Skeletal muscle tissue (tissue), 4 donors: Measurements from ENCODE around the gene C21orf58. TPM values are rescaled to one million over a fixed set of nuclear protein-coding genes. Genes with fewer than 3 reads are reported as not detected.

ENCODE experiments used
- H3K27ac ChIP-seq: one replicate; pipeline ENCODE4 v1.7.0; 2013; ENCODE audit warnings: mild to moderate bottlenecking, low read depth, low read length, inconsistent platforms
- H3K27me3 ChIP-seq, 3 donors: one replicate each; pipeline ENCODE4 v1.7.0; 2013; ENCODE audit warnings: low read length in 3 of 3; ENCODE audit not compliant: control insufficient read depth in 3 of 3, insufficient read depth in 3 of 3
- H3K36me3 ChIP-seq, 3 donors: one replicate each; pipeline ENCODE4 v1.7.0; 2013; ENCODE audit warnings: low read length in 3 of 3; ENCODE audit not compliant: control insufficient read depth in 3 of 3, insufficient read depth in 3 of 3
- H3K4me1 ChIP-seq, 3 donors: one replicate each; pipeline ENCODE4 v1.7.0; 2013; ENCODE audit warnings: low read length in 3 of 3, mild to moderate bottlenecking in 3 of 3; ENCODE audit not compliant: control insufficient read depth in 3 of 3, insufficient read depth in 3 of 3
- H3K4me3 ChIP-seq, 3 donors: one replicate each; pipeline ENCODE4 v1.7.0; 2013; ENCODE audit warnings: low read length in 3 of 3
- H3K9ac ChIP-seq, 3 donors: one replicate each; pipeline ENCODE4 v1.7.0; 2013; ENCODE audit warnings: low read length in 3 of 3, mild to moderate bottlenecking in 3 of 3, moderate library complexity in 2 of 3, low read depth in 1 of 3
- H3K9me3 ChIP-seq, 3 donors: one replicate each; pipeline ENCODE4 v1.7.0; 2013; ENCODE audit warnings: low read length in 3 of 3; ENCODE audit not compliant: control insufficient read depth in 3 of 3
- total RNA-seq: library from RNA; depleted of rRNA; stranded (reverse); fragments of >200 nt; gene quantifications from one replicate; pipeline ENCODE4 v1.2.3, GENCODE V29; 2014
- donor health status: Osteomylitis.

Gene C21orf58
- total RNA-seq, 1 donor from 2014 or later: 3.1 TPM

DNA sequence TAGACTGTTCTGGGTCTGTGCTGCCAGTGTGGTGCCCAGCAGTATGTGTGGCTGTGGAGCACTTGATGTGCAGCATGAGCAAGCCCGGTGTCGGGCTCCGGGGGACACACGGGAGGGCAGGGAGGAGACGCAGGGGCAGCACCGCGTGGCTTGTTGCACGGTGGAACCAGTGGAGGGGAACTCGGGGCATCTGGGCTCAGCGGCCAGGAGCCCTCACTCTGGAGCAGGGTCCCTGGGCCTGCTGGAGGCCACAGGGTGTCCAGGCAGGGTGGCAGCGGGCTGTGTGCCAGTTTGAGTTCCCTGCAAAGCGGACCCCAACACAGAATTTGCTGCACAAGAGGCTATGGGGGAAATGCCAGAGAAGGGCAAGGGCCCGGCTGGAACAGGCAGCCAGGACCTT is 30.8 kb upstream of the C21orf58 start:
- Histone ChIP-seq H3K27me3 (no peaks in the 10 kb centered on the region), H3K4me3 (peak overlapping the region in 1 of 3 donors; percentile 13), H3K4me1 (peaks cover 28 to 83% (median 80%) of the 10 kb centered on the region in 3 donors), H3K27ac (peak overlapping the region; percentile 92), H3K36me3 (peaks cover 81 to 90% (median 87%) of the 10 kb centered on the region in 3 donors), H3K9ac (peak overlapping the region in 2 of 3 donors; percentile 20 to 98), H3K9me3 (no peaks in the 10 kb centered on the region)

DNA sequence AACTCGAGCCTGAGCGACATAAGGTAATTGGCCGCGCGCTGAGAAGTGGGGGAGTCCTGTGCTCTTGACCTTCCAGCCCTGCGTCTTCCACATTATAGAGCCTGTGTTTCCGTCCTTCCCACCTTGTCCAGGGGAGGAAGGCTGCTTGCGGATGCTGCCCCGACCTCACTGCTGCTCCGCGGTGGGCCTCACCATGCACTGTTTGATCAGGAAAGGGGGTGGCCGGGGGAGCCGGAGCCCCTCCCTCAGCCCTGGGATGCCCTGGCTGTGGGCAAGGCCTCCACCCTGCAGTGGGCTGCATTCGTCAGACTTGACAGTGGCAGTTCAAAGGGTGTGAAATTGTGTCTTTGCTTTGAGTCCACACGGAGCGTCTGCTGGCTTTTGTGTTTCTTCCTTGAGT is 30.4 kb upstream of the C21orf58 start:
- Histone ChIP-seq H3K4me1 (peaks cover 33 to 88% (median 80%) of the 10 kb centered on the region in 3 donors), H3K27me3 (no peaks in the 10 kb centered on the region), H3K36me3 (peaks cover 84 to 92% (median 89%) of the 10 kb centered on the region in 3 donors), H3K27ac (peak overlapping the region; percentile 46), H3K9me3 (no peaks in the 10 kb centered on the region), H3K4me3 (peak overlapping the region in 1 of 3 donors; percentile 64), H3K9ac (peak overlapping the region in 1 of 3 donors; percentile 98)

DNA sequence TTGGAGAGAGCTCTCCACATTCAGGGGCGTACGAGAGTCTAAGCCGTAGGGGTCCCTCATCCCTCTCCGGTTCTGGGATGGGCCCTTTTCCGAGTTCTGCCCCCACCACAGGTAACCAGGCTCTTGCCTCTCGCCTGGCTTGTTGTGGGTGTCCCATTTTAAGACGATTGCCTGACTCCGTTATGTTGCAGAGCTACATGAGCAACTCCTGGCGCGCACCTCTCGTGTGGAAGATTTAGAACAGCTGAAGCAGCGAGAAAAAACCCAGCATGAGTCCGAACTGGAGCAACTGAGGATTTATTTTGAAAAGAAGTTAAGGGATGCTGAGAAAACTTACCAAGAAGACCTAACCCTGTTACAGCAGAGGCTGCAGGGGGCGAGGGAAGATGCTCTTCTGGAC is 29.2 kb upstream of the C21orf58 start:
- Histone ChIP-seq H3K36me3 (peaks cover 81 to 90% (median 88%) of the 10 kb centered on the region in 3 donors), H3K27me3 (no peaks in the 10 kb centered on the region), H3K9me3 (no peaks in the 10 kb centered on the region), H3K9ac (peak overlapping the region in 2 of 3 donors; percentile 54 to 98), H3K27ac (peak overlapping the region; percentile 46), H3K4me1 (peaks cover 35 to 85% (median 76%) of the 10 kb centered on the region in 3 donors), H3K4me3 (peak overlapping the region in 2 of 3 donors; percentile 54 to 64)

DNA sequence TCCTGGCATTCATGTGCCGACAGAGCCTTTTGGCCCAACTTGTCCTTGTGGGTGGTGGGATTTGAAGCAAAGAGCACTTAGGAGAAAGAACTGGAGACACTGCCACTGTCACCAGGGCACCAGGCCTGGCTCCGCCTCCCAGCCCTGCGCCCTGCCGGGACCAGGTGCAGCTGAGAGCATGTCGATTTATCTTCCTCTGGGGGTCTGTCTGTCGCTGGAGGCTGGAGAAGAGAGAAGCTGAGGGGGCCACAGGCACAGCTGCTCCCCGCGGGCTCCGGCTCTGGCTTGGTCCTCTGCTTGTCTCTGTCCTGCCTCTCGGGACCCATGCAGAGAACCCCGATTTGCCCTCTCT is 28.5 kb upstream of the C21orf58 start:
- Histone ChIP-seq H3K4me1 (peaks cover 34 to 84% (median 74%) of the 10 kb centered on the region in 3 donors), H3K27me3 (no peaks in the 10 kb centered on the region), H3K27ac (peak overlapping the region; percentile 46), H3K9ac (peak overlapping the region in 2 of 3 donors; percentile 54 to 98), H3K4me3 (peak overlapping the region in 2 of 3 donors; percentile 44 to 52), H3K36me3 (peaks cover 80 to 88% (median 84%) of the 10 kb centered on the region in 3 donors), H3K9me3 (no peaks in the 10 kb centered on the region)

DNA sequence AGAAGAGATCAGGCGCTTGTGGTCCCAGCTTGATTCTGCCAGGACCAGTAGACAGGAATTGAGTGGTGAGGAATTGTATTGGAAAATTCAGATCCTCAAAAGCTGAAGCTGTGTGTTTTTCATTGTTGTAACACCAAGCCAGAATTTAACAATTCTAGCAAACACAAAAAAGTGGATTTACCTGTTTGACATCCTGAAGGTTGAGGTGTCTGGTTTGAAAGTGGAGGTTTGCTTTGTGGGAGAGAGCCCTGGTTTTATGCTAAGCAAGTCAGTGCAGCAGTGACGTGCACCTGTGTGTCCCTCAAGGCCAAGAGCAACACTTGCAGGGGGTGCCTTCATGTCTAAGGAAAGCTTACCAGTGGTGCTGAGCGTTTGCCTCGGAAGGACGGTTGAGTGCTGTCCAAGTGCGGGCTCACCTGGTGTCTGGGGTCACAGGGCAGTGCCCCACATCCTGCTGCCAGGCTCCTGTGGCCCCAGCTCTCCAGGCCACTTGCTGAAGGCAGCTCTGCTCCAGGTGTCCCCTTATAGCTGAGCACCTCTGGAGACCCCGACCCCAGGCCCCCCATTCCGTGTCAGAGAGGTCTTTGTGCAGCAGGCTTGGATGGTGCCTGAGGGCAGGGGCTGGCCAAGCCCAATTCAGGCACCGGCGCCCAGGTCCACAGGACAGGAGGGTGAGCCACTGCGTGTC is 27.9 kb upstream of the C21orf58 start:
- Histone ChIP-seq H3K27ac (peak overlapping the region; percentile 46), H3K27me3 (no peaks in the 10 kb centered on the region), H3K4me3 (peak overlapping the region; percentile 18 to 52 (median 44)), H3K9me3 (no peaks in the 10 kb centered on the region), H3K9ac (peak overlapping the region in 2 of 3 donors; percentile 71 to 98), H3K4me1 (peaks cover 29 to 79% (median 69%) of the 10 kb centered on the region in 3 donors), H3K36me3 (peaks cover 78 to 88% (median 84%) of the 10 kb centered on the region in 3 donors)

DNA sequence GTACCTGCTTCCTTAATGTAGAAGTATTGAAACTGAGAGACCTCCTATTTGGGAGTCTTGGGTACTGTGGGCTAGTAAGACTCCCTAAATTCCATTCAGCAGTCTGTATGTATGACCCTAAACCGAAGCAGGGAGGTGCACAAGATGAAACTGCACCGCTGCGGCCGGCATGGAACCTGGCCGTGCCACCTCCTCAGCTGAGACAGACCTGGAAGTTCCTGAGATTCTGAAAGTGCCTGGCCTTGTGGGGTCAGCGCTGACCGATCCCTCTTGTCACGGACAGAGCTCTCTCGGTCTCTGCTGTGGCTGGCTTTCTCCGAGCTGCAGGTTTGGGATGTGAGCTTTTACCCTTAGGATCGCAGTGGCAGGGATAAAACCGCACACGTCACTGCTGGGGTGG is 27.3 kb upstream of the C21orf58 start:
- peak overlapping the region; percentile 43 to 98 (median 71) for H3K9ac ChIP-seq
- no peaks in the 10 kb centered on the region for H3K9me3 ChIP-seq
- peak overlapping the region; percentile 46 for H3K27ac ChIP-seq
- peaks cover 78 to 86% (median 83%) of the 10 kb centered on the region in 3 donors for H3K36me3 ChIP-seq
- no peaks in the 10 kb centered on the region for H3K27me3 ChIP-seq
- H3K4me3 ChIP-seq: peak overlapping the region in 2 of 3 donors; percentile 44 to 91
- peaks cover 24 to 73% (median 63%) of the 10 kb centered on the region in 3 donors for H3K4me1 ChIP-seq

DNA sequence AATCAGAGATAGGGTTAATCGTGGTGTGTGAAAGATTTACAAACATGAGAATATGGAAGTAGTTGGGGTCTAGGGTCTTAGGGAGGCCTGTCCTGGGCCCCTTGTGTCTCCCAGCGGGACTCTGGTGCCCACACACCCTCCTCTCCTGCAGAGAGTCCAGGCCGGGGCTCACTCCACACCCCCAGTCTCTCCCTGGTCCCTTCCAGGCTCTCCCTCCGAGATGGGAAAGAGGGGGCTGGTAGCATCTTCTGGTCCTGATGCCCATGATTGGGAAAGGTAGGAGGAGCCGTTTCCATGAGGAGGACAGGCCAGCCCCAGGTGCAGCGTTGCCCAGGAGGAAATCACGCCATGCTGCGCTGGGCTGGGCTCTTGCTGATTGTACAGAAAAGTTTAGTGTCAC is 26.9 kb upstream of the C21orf58 start:
- H3K9ac ChIP-seq: peak overlapping the region; percentile 43 to 98 (median 71)
- H3K9me3 ChIP-seq: no peaks in the 10 kb centered on the region
- peak overlapping the region; percentile 46 for H3K27ac ChIP-seq
- peaks cover 78 to 86% (median 84%) of the 10 kb centered on the region in 3 donors for H3K36me3 ChIP-seq
- peak overlapping the region in 2 of 3 donors; percentile 44 to 91 for H3K4me3 ChIP-seq
- H3K4me1 ChIP-seq: peaks cover 24 to 69% (median 59%) of the 10 kb centered on the region in 3 donors
- H3K27me3 ChIP-seq: no peaks in the 10 kb centered on the region

DNA sequence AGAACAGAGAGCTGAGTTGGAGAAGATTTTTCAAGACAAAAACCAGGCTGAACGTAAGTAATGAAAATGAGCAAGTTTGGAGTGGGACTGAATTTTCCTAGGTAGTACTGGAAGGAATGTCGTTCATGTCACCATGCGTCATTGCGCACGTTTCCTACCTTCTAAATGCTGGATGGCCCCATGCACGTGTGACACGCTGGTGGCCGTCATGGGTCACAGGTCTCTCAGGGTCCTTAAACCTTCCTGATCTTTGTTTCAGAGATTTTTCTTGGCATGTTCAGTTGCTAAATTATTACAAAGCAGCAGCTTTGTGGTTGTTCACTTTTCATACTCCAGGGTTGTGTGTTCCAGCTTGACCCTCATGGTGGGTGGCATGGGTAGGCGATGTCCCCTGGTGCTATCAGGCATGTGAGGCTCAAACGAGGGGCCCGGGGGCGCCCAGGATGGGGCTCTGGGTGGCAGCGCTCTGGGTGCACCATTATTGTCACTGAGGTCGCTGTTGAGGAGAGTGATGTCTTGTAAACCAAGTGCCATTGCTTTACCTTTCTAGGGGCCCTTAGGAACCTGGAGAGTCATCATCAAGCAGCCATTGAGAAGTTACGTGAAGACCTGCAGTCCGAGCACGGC is 25.6 kb upstream of the C21orf58 start:
- H3K9me3 ChIP-seq: no peaks in the 10 kb centered on the region
- H3K4me3 ChIP-seq: peak overlapping the region; percentile 79 to 91 (median 89)
- H3K36me3 ChIP-seq: peaks cover 69 to 75% (median 73%) of the 10 kb centered on the region in 3 donors
- H3K27ac ChIP-seq: peak overlapping the region; percentile 84
- H3K4me1 ChIP-seq: peaks cover 20 to 55% (median 45%) of the 10 kb centered on the region in 3 donors
- peak overlapping the region; percentile 71 to 98 (median 95) for H3K9ac ChIP-seq
- H3K27me3 ChIP-seq: no peaks in the 10 kb centered on the region

DNA sequence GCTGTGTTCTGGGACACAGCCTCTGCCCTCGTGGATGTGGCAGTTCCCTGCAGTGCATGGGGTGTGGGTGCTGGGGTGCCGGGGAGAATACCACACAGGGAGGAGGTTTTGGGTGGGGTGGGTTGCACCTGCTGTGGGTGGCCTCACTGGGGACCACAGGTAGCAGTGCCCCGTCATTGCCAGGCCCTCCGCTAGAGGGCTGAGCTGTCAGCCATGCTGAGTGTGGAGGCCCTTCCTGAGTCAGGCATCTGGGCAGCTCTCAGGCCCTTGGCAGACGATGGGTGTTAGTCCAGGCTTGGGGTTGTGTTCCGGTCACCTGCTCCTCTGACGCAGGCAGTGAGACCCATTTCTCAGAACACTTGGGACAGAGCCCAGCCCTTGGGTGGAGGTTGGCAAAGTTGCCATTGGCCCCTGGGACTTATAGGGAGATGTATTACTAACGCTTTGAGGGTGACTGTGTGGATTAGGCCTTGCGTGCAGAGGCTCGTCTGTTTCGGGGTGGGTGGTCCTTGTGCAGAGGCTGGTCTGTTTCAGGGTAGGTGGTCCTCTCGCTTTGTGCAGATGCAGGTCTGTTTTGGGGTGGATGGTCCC is 24.2 kb upstream of the C21orf58 start:
- Histone ChIP-seq H3K27ac (peak overlapping the region; percentile 84), H3K4me3 (peak overlapping the region; percentile 79 to 91 (median 89)), H3K9ac (peak overlapping the region; percentile 71 to 98 (median 95)), H3K36me3 (peaks cover 55 to 62% (median 59%) of the 10 kb centered on the region in 3 donors), H3K27me3 (no peaks in the 10 kb centered on the region), H3K4me1 (peaks cover 14 to 42% (median 32%) of the 10 kb centered on the region in 3 donors), H3K9me3 (no peaks in the 10 kb centered on the region)
